ENCODE data around the gene RTN4RL1. TPM values are rescaled to one million over a fixed set of nuclear protein-coding genes. Genes with fewer than 3 reads are reported as not detected.

Gene RTN4RL1
- total RNA-seq, 1 experiment from 2014 or later, result 1.7 TPM

- no peak for DNase-seq (ENCODE audit: low read depth, low spot score)
- in situ Hi-C loops (cut with HindIII; ENCODE audit: low pct_unique_long_range_greater_than_20kb, low sequenced_read_pairs), result no loop called here
Measured at GRCh38 chr17:1949754-1950153, 75.4 kb downstream of the RTN4RL1 start.

GRCh38 chr17:1948517-1948825, 76.7 kb downstream of the RTN4RL1 start:
- in situ Hi-C loops (cut with HindIII; ENCODE audit: low pct_unique_long_range_greater_than_20kb, low sequenced_read_pairs), result no loop called here
- DNase-seq (ENCODE audit: low read depth, low spot score), result no peak

GRCh38 chr17:1947743-1948516, 77.2 kb downstream of the RTN4RL1 start:
- in situ Hi-C loops (cut with HindIII; ENCODE audit: low pct_unique_long_range_greater_than_20kb, low sequenced_read_pairs), result no loop called here
- no peak for DNase-seq (ENCODE audit: low read depth, low spot score)

DNA sequence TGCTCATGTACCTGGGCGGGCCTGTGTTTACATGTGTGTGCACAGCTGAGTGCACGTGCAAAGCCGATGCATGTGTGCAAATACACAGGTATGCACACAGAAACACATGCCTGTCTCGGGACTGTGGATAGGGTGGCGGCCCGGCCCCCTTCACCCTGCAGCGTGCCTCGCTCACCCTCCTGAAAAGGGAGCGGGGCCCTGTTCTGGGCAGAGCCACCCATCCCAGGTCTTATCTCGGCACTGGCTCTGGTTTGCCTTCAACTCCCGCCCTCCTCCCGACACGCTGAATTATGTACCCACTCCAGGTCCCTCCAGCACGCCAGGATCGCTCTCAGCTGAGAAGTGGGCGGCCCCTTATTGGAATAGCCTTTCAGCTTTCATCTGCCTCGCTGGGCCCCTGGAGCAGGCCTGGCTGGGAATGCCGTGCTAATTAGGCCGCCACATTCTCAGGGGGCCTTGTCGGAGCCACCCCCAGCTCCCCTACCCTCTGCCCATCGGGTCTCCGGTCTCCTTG, 77.8 kb downstream of the RTN4RL1 start:
- DNase-seq (ENCODE audit: low read depth, low spot score), result no peak
- in situ Hi-C loops (cut with HindIII; ENCODE audit: low pct_unique_long_range_greater_than_20kb, low sequenced_read_pairs), result no loop called here

DNA sequence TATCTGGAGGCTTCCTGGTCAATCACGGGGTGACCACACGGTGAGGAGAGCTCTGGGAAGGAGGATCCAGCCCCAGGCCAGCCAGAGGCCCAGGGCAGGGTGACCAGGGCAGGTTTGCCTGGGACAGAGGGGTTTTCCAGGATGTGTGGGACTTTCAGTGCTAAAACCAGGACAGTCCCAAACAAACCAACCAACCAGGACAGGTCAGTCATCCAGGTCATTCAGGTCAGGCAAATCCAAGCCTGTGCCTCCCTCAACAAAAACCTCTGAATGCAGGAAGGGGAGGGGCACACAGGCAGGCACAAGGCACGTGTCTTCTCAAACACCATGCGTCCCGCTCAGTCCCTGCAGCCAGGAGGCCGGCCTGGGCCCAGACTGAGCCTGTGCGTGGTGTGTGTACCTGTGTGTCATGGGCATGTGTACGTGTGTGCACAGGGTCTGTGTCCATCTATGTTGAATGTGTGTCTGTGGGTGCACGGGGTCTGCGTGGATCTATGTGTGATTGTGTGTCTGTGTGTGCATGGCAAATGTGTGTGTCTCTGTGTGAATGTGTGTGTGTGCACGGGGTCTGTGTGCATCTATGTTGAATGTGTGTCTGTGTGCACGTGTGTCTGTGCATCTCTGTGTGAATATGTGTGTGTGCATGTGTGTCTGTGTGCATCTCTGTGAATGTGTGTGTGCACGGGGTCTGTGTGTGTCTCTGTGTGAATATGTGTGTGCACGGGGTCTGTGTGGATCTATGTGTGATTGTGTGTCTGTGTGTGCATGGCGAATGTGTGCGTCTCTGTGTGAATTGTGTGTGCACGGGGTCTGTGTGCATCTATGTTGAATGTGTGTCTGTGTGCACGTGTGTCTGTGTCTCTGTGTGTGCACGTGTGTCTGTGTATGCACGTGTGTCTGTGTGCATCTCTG, 78.9 kb downstream of the RTN4RL1 start:
- in situ Hi-C loops (cut with HindIII; ENCODE audit: low pct_unique_long_range_greater_than_20kb, low sequenced_read_pairs), result no loop called here
- DNase-seq (ENCODE audit: low read depth, low spot score), result no peak

- in situ Hi-C loops (cut with HindIII; ENCODE audit: low pct_unique_long_range_greater_than_20kb, low sequenced_read_pairs), result no loop called here
- no peak for DNase-seq (ENCODE audit: low read depth, low spot score)
Measured at GRCh38 chr17:1945621-1946020, 79.5 kb downstream of the RTN4RL1 start.

DNA sequence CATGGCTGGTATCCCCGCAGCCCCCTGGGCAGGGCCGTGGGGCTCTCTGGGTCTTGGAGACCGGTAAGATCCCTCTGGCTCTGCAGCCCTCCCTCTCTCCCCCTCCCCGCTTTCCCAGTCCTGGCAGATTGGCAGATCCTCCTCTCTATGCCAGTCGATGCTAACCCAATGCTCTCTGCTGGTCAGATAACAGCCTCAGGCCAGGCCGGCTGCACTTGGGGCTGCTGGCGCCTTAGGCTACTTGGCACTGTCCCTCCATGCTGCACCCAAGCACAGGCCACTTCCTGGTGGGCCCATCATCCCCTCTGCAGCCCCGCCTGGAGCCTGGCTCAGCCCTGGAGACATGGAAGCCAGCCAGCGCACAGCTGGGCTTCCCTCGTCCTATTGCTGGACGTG, 81.7 kb downstream of the RTN4RL1 start:
- DNase-seq (ENCODE audit: low read depth, low spot score), result no peak
- in situ Hi-C loops (cut with HindIII; ENCODE audit: low pct_unique_long_range_greater_than_20kb, low sequenced_read_pairs), result no loop called here

- in situ Hi-C loops (cut with HindIII; ENCODE audit: low pct_unique_long_range_greater_than_20kb, low sequenced_read_pairs), result no loop called here
- DNase-seq (ENCODE audit: low read depth, low spot score), result no peak
Measured at GRCh38 chr17:1942666-1943435, 82.3 kb downstream of the RTN4RL1 start.

DNA sequence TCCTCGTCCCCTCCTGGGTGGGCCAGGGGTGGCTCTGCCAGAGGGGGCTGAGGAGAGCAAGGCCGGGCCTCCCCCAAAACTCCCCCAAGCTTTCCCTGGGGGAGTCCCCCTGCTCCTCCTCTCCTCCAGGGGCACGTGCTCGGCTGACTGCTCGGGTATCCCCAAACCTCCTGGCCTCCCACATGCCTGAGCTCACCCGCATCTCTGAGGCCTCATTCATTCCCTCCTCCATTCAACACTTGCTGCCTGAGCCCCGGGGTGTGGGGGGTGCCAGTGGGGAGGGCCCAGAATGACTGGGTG, 83.1 kb downstream of the RTN4RL1 start:
- in situ Hi-C loops (cut with HindIII; ENCODE audit: low pct_unique_long_range_greater_than_20kb, low sequenced_read_pairs), result no loop called here
- DNase-seq (ENCODE audit: low read depth, low spot score), result no peak

DNA sequence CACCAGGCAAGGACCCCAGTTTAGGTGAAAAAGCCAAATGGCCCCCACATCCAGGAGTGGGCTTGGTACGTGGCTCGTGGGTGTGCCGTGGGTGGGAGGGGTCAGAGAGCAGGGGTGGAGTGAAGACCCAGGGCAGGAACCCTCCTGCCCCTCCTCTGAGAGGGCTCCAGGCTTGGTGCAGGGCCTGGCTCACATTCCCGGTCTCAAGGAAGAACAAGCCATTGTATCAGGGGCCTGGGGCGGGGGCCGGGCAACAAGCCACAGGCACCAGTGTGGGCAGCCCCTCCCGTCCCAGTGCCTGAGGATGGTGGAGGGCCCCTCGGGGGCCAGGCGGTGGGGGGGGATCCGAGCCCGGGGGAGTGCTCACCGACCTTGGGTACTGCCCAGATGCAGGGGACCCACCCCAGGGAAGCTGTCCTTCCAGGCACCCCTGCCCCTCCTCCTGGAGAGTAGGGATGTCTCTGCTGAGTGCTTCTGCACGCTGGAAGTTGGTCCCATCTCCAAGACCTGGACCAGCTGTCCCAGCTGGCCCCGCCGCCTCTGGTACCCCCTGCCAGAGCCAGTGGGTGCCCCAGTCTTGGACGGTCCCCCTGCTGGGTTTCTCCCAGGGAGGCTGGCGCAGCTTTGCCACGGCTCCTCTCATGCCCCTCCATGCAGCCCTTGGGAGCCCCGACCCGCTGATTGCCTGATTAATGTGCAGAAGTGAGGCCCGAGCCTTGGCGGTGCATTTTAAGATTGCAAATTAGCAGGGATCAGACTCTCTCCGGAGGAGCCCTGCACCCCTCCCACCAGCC, 83.7 kb downstream of the RTN4RL1 start:
- no peak for DNase-seq (ENCODE audit: low read depth, low spot score)
- in situ Hi-C loops (cut with HindIII; ENCODE audit: low pct_unique_long_range_greater_than_20kb, low sequenced_read_pairs), result no loop called here

DNA sequence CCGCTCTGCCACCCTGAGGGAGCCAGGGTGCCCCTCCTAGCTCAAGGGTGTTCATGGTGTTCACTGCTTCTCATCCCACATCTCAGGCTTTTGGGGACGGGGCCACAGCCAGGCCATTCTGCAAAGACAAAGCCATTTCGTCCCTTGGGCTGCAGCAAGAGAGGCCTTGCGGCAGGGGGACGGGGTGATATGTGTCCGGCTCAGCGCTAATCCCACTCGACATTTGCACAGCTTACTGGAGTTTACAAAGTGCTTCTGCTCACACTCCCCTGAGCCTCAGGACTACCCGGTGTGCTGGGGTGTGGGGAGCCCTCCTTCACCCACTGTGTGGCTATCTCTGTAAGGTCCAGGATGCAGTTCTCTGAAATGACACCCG, 84.3 kb downstream of the RTN4RL1 start:
- no peak for DNase-seq (ENCODE audit: low read depth, low spot score)
- in situ Hi-C loops (cut with HindIII; ENCODE audit: low pct_unique_long_range_greater_than_20kb, low sequenced_read_pairs), result no loop called here

- in situ Hi-C loops (cut with HindIII; ENCODE audit: low pct_unique_long_range_greater_than_20kb, low sequenced_read_pairs), result no loop called here
- DNase-seq (ENCODE audit: low read depth, low spot score), result no peak
Measured at GRCh38 chr17:1939981-1940809, 84.9 kb downstream of the RTN4RL1 start.

- no peak for DNase-seq (ENCODE audit: low read depth, low spot score)
- in situ Hi-C loops (cut with HindIII; ENCODE audit: low pct_unique_long_range_greater_than_20kb, low sequenced_read_pairs), result no loop called here
Measured at GRCh38 chr17:1937461-1937860, 87.7 kb downstream of the RTN4RL1 start.

DNA sequence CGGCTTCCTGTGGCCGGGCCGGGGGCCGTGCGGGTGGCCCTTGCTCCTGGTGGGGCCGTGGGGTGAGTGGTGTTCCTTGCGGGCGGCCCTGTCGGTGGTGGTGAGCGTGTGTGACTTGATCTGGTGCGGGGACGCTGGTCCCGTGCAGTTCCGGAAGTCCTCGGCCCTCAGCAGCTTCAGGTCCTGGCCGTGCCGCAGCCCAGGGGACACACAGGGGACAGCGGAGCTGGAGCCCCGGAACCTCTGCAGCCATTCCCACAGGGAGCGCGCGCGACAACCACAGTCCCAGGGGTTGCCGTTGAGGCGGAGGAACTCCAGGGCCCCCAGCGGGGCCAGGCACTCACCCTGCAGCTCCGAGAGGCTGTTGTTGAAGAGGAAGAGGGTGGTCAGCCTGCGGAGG, 88.4 kb downstream of the RTN4RL1 start:
- no peak for DNase-seq (ENCODE audit: low read depth, low spot score)
- in situ Hi-C loops (cut with HindIII; ENCODE audit: low pct_unique_long_range_greater_than_20kb, low sequenced_read_pairs), result no loop called here

GRCh38 chr17:1934901-1935300, 90.2 kb downstream of the RTN4RL1 start:
- in situ Hi-C loops (cut with HindIII; ENCODE audit: low pct_unique_long_range_greater_than_20kb, low sequenced_read_pairs), result no loop called here
- no peak for DNase-seq (ENCODE audit: low read depth, low spot score)

- no peak for DNase-seq (ENCODE audit: low read depth, low spot score)
- in situ Hi-C loops (cut with HindIII; ENCODE audit: low pct_unique_long_range_greater_than_20kb, low sequenced_read_pairs), result no loop called here
Measured at GRCh38 chr17:1933875-1934715, 91.0 kb downstream of the RTN4RL1 start.

Data from SK-MEL-5 (cell line).